GM12892 (cell line): ENCODE results near the gene ADAT3.

Experiments used
- DNase-seq: peaks from one replicate; pipeline ENCODE4 v3.0.0; 2011; ENCODE audit not compliant: insufficient read length
- FAIRE-seq: peaks from 2 replicates; lab custom pipeline; 2011; peaks lifted over from hg19 to GRCh38; lab: Jason Lieb, UNC
- POLR2A ChIP-seq: IDR thresholded peaks from 2 replicates; pipeline ENCODE4 v1.6.1; 2011; ENCODE audit warnings: low read depth, low read length, control low read depth
- POLR2AphosphoS5 ChIP-seq: IDR thresholded peaks from 2 replicates; pipeline ENCODE4 v1.6.1; 2011; ENCODE audit warnings: low read depth, low read length, control low read depth
- TAF1 ChIP-seq: IDR thresholded peaks from 2 replicates; pipeline ENCODE4 v1.6.1; 2011; ENCODE audit warnings: low read depth, mild to moderate bottlenecking, control low read depth, low read length, borderline replicate concordance

Gene ADAT3

DNA sequence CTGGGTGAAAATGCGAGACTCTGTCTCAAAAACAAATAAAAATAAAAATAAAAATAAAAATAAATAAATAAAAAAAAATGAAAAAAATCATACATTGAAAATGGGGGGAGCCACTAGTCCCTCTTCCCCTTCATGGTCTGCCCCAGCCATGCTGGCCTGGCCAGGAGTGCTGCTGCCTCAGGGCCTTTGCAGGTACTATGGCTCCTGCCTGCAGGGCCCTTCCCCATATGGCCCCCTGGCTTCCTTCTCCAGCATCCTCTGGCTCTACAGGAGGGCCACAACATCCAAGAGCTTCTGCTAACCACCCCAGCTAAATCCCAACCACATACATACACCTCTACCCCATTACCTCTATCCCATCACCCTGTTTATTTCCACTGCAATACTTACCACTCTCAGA is 15.3 kb upstream of the ADAT3 start:
- no peak for FAIRE-seq

DNA sequence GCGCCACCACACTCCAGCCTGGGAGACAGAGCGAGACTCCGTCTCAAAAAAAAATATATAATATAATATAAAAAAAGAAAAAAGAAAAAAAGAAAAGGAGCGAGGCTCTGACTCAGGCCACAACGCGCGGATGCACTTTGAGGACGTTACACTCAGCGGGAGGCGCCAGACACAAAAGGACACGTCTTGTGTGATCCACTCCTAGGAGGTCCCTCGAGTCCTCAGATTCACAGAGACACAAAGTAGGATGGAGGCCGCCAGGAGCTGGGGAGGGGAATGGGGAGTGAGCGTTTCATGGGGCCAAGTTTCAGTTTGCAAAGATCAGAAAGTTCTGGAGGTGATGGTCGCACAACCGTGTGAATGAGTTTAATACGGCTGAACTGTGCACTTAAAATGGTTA is 11.4 kb upstream of the ADAT3 start:
- FAIRE-seq (no peak), DNase-seq (no peak)
- TF ChIP-seq TAF1 (no peak), POLR2A (no peak), POLR2AphosphoS5 (no peak)

More for the DNA sequence above, 15.3 kb upstream of the ADAT3 start:
- TF ChIP-seq POLR2AphosphoS5 (no peak), POLR2A (no peak), TAF1 (no peak)
- no peak for DNase-seq

DNA sequence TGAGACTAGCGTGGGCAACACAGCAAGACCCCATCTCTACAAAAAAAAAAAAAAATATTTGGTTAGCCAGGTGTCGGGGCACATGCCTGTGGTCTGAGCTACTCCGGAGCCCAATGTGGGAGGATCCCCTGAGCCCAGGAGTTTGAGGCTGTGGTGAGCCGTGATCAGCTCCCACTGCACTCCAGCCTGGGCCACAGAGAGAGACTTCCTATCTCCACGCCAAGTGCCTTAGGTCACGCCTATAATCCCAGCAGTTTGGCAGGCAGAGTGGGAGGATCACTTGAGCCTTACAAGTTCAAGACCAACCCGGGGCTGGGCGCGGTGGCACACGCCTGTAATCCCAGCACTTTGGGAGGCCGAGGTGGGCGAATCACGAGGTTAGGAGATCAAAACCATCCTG is 8.7 kb upstream of the ADAT3 start:
- DNase-seq, result no peak
- no peak for FAIRE-seq

DNA sequence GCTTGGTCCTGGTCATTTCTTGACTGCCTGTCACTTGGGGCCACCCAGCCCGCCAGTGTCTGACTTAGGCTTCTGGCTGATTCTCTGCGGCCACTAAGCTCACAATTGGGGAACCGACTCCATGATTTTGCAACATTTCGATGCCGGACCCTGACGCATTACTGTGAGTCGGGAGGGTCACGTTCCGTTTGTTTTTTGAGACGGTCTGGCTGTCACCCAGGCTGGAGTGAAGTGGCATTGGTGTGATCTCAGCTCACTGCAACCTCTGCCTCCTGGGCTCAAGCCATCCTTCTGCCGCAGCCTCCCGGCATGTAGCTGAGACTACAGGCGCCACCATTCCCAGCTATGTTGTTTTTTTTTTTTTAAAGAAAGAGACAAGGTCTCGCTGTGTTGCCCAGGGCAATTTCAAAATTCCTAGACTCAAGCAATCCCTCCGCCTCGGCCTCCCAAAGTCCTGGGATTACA is 3.2 kb upstream of the ADAT3 start:
- DNase-seq (no peak), FAIRE-seq (no peak)
- TF ChIP-seq POLR2A, result no peak
- no peak for TF ChIP-seq TAF1
- no peak for TF ChIP-seq POLR2AphosphoS5

More for the DNA sequence above, 8.7 kb upstream of the ADAT3 start:
- TF ChIP-seq POLR2AphosphoS5 (no peak), TAF1 (no peak), POLR2A (no peak)

- TF ChIP-seq TAF1, result no peak
- no peak for TF ChIP-seq POLR2AphosphoS5
- TF ChIP-seq POLR2A, result no peak
- FAIRE-seq (no peak), DNase-seq (no peak)
Measured at GRCh38 chr19:1902923-1903322, 2.3 kb upstream of the ADAT3 start.

DNA sequence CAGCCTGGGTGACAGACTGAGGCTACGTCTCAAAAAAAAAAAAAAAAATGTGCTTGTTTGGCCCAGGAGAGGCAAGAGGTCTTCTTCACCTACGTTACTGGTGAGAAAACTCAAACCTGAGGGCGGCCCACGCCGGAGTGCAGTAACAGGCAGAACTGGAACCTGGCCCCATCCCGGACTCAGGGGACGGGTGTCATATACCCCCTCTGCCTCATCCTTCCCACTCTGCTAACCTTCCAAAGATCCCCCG is 414 bp upstream of the ADAT3 start:
- FAIRE-seq (no peak), DNase-seq (no peak)
- TF ChIP-seq TAF1 (no peak), POLR2AphosphoS5 (no peak), POLR2A (no peak; the same call in 1 of the 2 replicates)

- FAIRE-seq, result peak; percentile 58
- no peak for TF ChIP-seq POLR2AphosphoS5
- no peak for TF ChIP-seq POLR2A
- no peak for TF ChIP-seq TAF1
- DNase-seq, result no peak
Measured at GRCh38 chr19:1905863-1906375, 720 bp downstream of the ADAT3 start.

- TF ChIP-seq POLR2AphosphoS5 (no peak), TAF1 (no peak), POLR2A (no peak)
- FAIRE-seq, result no peak
- DNase-seq, result no peak
Measured at GRCh38 chr19:1906985-1907562, 1.9 kb downstream of the ADAT3 start.

- FAIRE-seq (no peak), DNase-seq (no peak)
- no peak for TF ChIP-seq POLR2AphosphoS5
Measured at GRCh38 chr19:1907563-1908363, 2.6 kb downstream of the ADAT3 start.

DNA sequence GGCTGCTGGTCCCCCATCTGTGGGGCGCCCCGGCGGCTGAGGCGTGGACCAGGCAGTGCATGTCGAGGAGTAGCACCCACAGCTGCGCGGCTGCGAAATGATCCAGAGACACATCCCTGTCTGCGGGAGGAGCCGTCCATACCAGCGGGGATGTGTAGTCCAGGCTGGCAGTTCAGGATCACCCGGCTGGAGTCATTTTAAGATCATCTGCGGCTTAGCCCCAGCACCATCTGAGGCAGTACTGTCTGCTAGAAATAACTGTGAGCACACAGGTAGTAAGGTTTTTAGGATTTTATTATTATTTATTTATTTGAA is 3.1 kb downstream of the ADAT3 start:
- DNase-seq, result no peak
- FAIRE-seq, result no peak
- no peak for TF ChIP-seq TAF1
- no peak for TF ChIP-seq POLR2AphosphoS5
- TF ChIP-seq POLR2A, result no peak

- FAIRE-seq, result no peak
- TF ChIP-seq TAF1 (no peak), POLR2A (no peak), POLR2AphosphoS5 (no peak)
- DNase-seq, result no peak
Measured at GRCh38 chr19:1909761-1910080, 4.5 kb downstream of the ADAT3 start.

DNA sequence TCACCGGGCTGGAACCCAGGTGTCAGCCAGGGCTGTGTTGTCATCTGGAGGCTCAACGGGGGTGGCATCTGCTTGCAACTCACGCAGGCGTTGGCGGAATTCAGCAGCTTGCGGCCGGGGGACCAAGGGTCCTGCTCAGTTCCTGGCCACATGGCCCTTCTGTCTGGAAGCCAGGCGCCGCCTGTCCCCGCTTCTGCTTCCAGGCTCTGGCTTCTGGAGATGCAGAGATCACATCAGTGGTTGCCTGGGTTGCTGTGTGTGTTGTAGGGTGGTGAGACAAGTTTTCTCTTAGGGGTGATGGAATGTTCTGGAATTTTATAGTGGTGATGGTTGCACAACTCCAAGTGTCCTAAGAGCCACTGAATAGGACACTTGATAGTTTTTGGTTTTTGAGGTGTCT is 5.0 kb downstream of the ADAT3 start:
- FAIRE-seq, result no peak
- no peak for DNase-seq
- no peak for TF ChIP-seq POLR2AphosphoS5
- TF ChIP-seq TAF1, result no peak
- no peak for TF ChIP-seq POLR2A

- no peak for TF ChIP-seq POLR2AphosphoS5
- no peak for TF ChIP-seq TAF1
- FAIRE-seq (no peak), DNase-seq (no peak)
Measured at GRCh38 chr19:1911098-1911497, 5.9 kb downstream of the ADAT3 start.
